Sigmoid colon (tissue), 4 donors: ENCODE results near the gene C14orf39.

ENCODE experiments used
- EP300 ChIP-seq, 4 donors: sonication (generic); formaldehyde crosslinking; IDR thresholded peaks; one replicate each; pipeline ENCODE4 v1.6.1; 2017; ENCODE audit warnings: antibody characterized with exemption in 4 of 4
- POLR2A ChIP-seq, 2 donors: fragments of 450-650 bp; IDR thresholded peaks; one replicate each; pipeline ENCODE4 v1.6.1; 2016; ENCODE audit warnings: antibody characterized with exemption in 2 of 2, mild to moderate bottlenecking in 2 of 2, moderate library complexity in 2 of 2
- POLR2AphosphoS5 ChIP-seq, 4 donors: sonication (generic); formaldehyde crosslinking; IDR thresholded peaks; one replicate each; pipeline ENCODE4 v1.6.1; 2017; ENCODE audit warnings: antibody characterized with exemption in 4 of 4
- TF ChIP-seq, protein P1 (sequence below), 4 experiments: fragments of 450-650 bp in 3 of 4; fragments of 200-600 bp in 1 of 4; IDR thresholded peaks; one replicate each; pipeline ENCODE4 v1.5.1; 2016 to 2019; ENCODE audit warnings: antibody characterized with exemption in 4 of 4, mild to moderate bottlenecking in 3 of 4, moderate library complexity in 2 of 4

DNA sequence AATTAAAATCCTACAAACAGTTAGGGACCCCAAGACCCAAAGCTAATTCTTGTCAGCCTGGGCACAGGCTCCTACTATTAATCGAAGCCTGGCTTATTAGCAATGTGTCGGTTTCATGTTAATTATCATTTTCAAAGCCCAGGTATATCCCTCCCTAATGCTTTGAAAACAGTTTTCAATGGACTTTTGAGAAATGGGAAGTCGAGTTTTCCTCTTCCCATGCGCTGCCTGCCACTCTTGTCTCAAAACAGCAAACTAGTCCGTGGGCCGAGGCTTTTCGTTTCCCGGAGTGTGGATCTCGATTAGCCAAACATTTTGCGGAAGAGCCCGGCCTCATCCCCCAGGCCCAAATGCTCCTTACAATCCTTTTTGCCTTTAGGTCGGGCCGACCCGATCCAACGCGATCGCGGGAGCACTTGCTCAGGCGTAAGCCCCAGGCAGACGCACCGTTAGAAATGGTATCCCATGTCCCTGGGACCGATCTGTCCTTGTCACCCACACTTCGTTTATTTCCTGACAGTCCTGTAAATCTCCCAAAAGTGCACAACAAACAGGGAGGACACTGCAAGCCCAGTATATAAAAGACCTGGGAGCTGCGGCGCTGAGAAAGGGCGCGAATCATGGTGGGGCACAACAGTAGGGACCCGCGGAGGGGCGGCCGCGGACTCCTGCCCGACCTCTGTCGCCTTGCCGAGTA lies 24.5 kb upstream of the C14orf39 start:
- TF ChIP-seq, protein P1, sequence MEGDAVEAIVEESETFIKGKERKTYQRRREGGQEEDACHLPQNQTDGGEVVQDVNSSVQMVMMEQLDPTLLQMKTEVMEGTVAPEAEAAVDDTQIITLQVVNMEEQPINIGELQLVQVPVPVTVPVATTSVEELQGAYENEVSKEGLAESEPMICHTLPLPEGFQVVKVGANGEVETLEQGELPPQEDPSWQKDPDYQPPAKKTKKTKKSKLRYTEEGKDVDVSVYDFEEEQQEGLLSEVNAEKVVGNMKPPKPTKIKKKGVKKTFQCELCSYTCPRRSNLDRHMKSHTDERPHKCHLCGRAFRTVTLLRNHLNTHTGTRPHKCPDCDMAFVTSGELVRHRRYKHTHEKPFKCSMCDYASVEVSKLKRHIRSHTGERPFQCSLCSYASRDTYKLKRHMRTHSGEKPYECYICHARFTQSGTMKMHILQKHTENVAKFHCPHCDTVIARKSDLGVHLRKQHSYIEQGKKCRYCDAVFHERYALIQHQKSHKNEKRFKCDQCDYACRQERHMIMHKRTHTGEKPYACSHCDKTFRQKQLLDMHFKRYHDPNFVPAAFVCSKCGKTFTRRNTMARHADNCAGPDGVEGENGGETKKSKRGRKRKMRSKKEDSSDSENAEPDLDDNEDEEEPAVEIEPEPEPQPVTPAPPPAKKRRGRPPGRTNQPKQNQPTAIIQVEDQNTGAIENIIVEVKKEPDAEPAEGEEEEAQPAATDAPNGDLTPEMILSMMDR (IDR thresholded peaks at IDR 0.05): no peak
- TF ChIP-seq POLR2A (IDR thresholded peaks at IDR 0.05): no peak
- TF ChIP-seq POLR2AphosphoS5 (IDR thresholded peaks at IDR 0.05): no peak
- TF ChIP-seq EP300 (IDR thresholded peaks at IDR 0.05): no peak
